HepG2 (cell line): ENCODE data around the gene RMRP. TPM values are rescaled to one million over a fixed set of nuclear protein-coding genes. Genes with fewer than 3 reads are reported as not detected.

ENCODE experiments used
- ATAC-seq: fragments of 200-7000 bp; cut with Tn5 transposase; 3 replicates; pipeline ENCODE4 v1.9.1; 2020; ENCODE audit warnings: mild to moderate bottlenecking, moderate library complexity
- BruUV-seq: library from RNA; stranded (reverse); fragments of 400-500 nt; replicated peaks from 2 replicates; lab custom pipeline; 2021; lab: Mats Ljungman, UMichigan
- CTCF ChIA-PET: fragments of 300-600 bp; formaldehyde crosslinking; extraction: SDS; loops from one replicate; lab custom pipeline; 2021; ENCODE audit warnings: low total read pairs, inconsistent platforms, low intra/inter-chr PET ratio; lab: Yijun Ruan, JAX
- POLR2A ChIA-PET: fragments of 350-600 bp; sonication (Branson Sonifier 250); formaldehyde crosslinking; loops from one replicate; lab custom pipeline; 2020; ENCODE audit warnings: antibody characterized with exemption, inconsistent platforms; lab: Yijun Ruan, JAX
- DNase-seq: peaks from one replicate; pipeline ENCODE4 v3.0.0-alpha.2; 2015; ENCODE audit warnings: low spot score
- FAIRE-seq: peaks from 3 replicates; lab custom pipeline; 2011; peaks lifted over from hg19 to GRCh38; lab: Jason Lieb, UNC
- H2AFZ ChIP-seq: one replicate; pipeline ENCODE4 v1.6.1; 2011; ENCODE audit warnings: low read length, inconsistent platforms
- H3K27ac ChIP-seq: fragments of 300-600 bp; 3 replicates; pipeline ENCODE4 v1.8.0; 2011; ENCODE audit warnings: mixed run types, mild to moderate bottlenecking, mixed read lengths, low read length, inconsistent platforms; ENCODE audit not compliant: insufficient read depth; ENCODE audit errors: extremely low read length
- H3K27me3 ChIP-seq, 2 experiments: fragments of 200-600 bp in 1 of 2; 2 replicates in 1 of 2; 3 replicates in 1 of 2; pipeline versions ENCODE4 v1.6.0 to v1.8.0; 2011; ENCODE audit warnings: low read length in 2 of 2, mild to moderate bottlenecking in 2 of 2, moderate library complexity in 2 of 2, inconsistent platforms in 1 of 2; ENCODE audit not compliant: insufficient read depth in 2 of 2, control insufficient read depth in 1 of 2
- H3K36me3 ChIP-seq, 2 experiments: fragments of 200-600 bp in 1 of 2; replicated peaks in 1 of 2; 2 replicates in 1 of 2; 3 replicates in 1 of 2; pipeline versions ENCODE4 v1.5.1 to v1.8.0; 2011; ENCODE audit warnings: low read length in 2 of 2, inconsistent platforms in 1 of 2; ENCODE audit not compliant: insufficient read depth in 2 of 2, control insufficient read depth in 1 of 2
- H3K4me1 ChIP-seq: 2 replicates; pipeline ENCODE4 v1.5.1; 2012; ENCODE audit warnings: low read length, inconsistent platforms; ENCODE audit not compliant: insufficient read depth
- H3K4me2 ChIP-seq: 2 replicates; pipeline ENCODE4 v1.6.0; 2011; ENCODE audit warnings: low read depth, low read length, inconsistent platforms
- H3K4me3 ChIP-seq, 3 experiments: fragments of 200-600 bp in 1 of 3; sonication (generic), shearing (Covaris generic) in 1 of 3; replicated peaks in 1 of 3; 2 replicates each; pipeline ENCODE4 v1.5.1; 2011 to 2016; ENCODE audit warnings: low read length in 3 of 3, inconsistent platforms in 2 of 3, low read depth in 2 of 3, mild to moderate bottlenecking in 2 of 3, control low read depth in 1 of 3, mixed read lengths in 1 of 3; ENCODE audit not compliant: insufficient read depth in 1 of 3
- H3K79me2 ChIP-seq: one replicate; pipeline ENCODE4 v1.6.1; 2011; ENCODE audit warnings: low read length, inconsistent platforms; ENCODE audit not compliant: insufficient read depth
- H3K9ac ChIP-seq: 2 replicates; pipeline ENCODE4 v1.6.0; 2011; ENCODE audit warnings: mild to moderate bottlenecking, low read depth, low read length, inconsistent platforms; ENCODE audit not compliant: insufficient read depth
- H3K9me3 ChIP-seq: 2 replicates; pipeline ENCODE4 v1.5.1; 2012; ENCODE audit warnings: mild to moderate bottlenecking, low read length
- H4K20me1 ChIP-seq: 2 replicates; pipeline ENCODE4 v1.6.0; 2011; ENCODE audit warnings: inconsistent platforms, mild to moderate bottlenecking, low read length, moderate library complexity; ENCODE audit not compliant: insufficient read depth
- ATF1 ChIP-seq: IDR thresholded peaks from 2 replicates; pipeline ENCODE4 v1.6.1; 2016; ENCODE audit warnings: mild to moderate bottlenecking, control low read depth
- HMG20A ChIP-seq: IDR thresholded peaks from 2 replicates; pipeline ENCODE4 v1.6.1; 2016; ENCODE audit warnings: borderline replicate concordance
- IRX3 ChIP-seq: sonication (generic); formaldehyde crosslinking; IDR thresholded peaks from 2 replicates; pipeline ENCODE4 v1.8.1; 2023; ENCODE audit warnings: mild to moderate bottlenecking, low read depth, missing genetic modification reagents, borderline replicate concordance
- KDM4B ChIP-seq: sonication (generic); formaldehyde crosslinking; IDR thresholded peaks from 2 replicates; pipeline ENCODE4 v1.4.0; 2020; ENCODE audit warnings: missing genetic modification reagents
- MEIS1 ChIP-seq: sonication (generic); formaldehyde crosslinking; IDR thresholded peaks from 2 replicates; pipeline ENCODE4 v1.9.0; 2021; ENCODE audit warnings: mild to moderate bottlenecking, missing genetic modification reagents, moderate library complexity, borderline replicate concordance
- SOX6 ChIP-seq, 2 experiments: fragments of 450-650 bp in 1 of 2; sonication (generic) in 1 of 2; formaldehyde crosslinking in 1 of 2; IDR thresholded peaks; 2 replicates each; pipeline versions ENCODE4 v1.4.0 to v1.6.1; 2017 to 2020; ENCODE audit warnings: antibody characterized with exemption in 1 of 2, mild to moderate bottlenecking in 1 of 2, missing genetic modification reagents in 1 of 2
- TFAP4 ChIP-seq: sonication (generic); IDR thresholded peaks from 2 replicates; pipeline ENCODE4 v1.6.1; 2016; ENCODE audit warnings: low read depth, borderline replicate concordance
- ZNF251 ChIP-seq: sonication (generic); formaldehyde crosslinking; IDR thresholded peaks from 2 replicates; pipeline ENCODE4 v1.9.0; 2021; ENCODE audit warnings: mild to moderate bottlenecking, missing genetic modification reagents
- ZNF670 ChIP-seq: sonication (generic); formaldehyde crosslinking; IDR thresholded peaks from 2 replicates; pipeline ENCODE4 v1.8.0; 2022; ENCODE audit warnings: mild to moderate bottlenecking, missing genetic modification reagents, borderline replicate concordance
- ZSCAN30 ChIP-seq: sonication (generic); formaldehyde crosslinking; IDR thresholded peaks from 2 replicates; pipeline ENCODE4 v1.5.0; 2020; ENCODE audit warnings: mild to moderate bottlenecking, missing genetic modification reagents
- WGBS: methylation state at CpG from one replicate; pipeline ENCODE4 v1.1.6; 2017; ENCODE audit warnings: low lambda C conversion rate; 5-methylcytosine and 5-hydroxymethylcytosine counted together
- in situ Hi-C: cut with HindIII; loops from 2 replicates; pipeline ENCODE4 v1.10.0; 2017; ENCODE audit warnings: low pct_unique_long_range_greater_than_20kb; ENCODE audit not compliant: extremely low pct_ligation_motif_present
- intact Hi-C: fragments of 100-400 bp; cut with micrococcal nuclease; formaldehyde crosslinking; loops from one replicate; pipeline ENCODE4 v1.10.0; 2022; ENCODE audit not compliant: unreplicated experiment
- polyA plus RNA-seq, 8 experiments: library from polyadenylated mRNA; depleted of rRNA in 3 of 8; stranded (reverse) in 7 of 8; unstranded in 1 of 8; fragments of >200 nt; fragmentation: Illumina TruSeq in 4 of 8; extraction: Trizol in 4 of 8; gene quantifications; 2 replicates each; pipeline versions ENCODE4 v1.2.1 to v1.2.3, GENCODE V29; 2011 to 2016; ENCODE audit warnings: low read depth in 4 of 8, missing spikeins in 1 of 8, mixed read lengths in 1 of 8; ENCODE audit not compliant: insufficient read depth in 1 of 8
- total RNA-seq, 5 experiments: library from RNA; depleted of rRNA; stranded (reverse); fragments of >200 nt; fragmentation: Illumina TruSeq; extraction: Trizol; gene quantifications; 2 replicates each; pipeline ENCODE4 v1.2.3, GENCODE V29; 2016; ENCODE audit warnings: low read depth in 1 of 5

RMRP gene
- total and polyA plus RNA-seq, 2 of the 13 experiments (the other 11 are each of a cell fraction or from before 2014, with no cell fraction given), result 51.4 to 4,025 TPM

GRCh38 chr9:35687972-35688557 is 30.2 kb upstream of the RMRP start:
- no peak for TF ChIP-seq ZSCAN30 (CRISPR knock-in tag)
- TF ChIP-seq ZNF251 (CRISPR knock-in tag), result no peak
- no peak for TF ChIP-seq KDM4B (CRISPR knock-in tag)
- TF ChIP-seq SOX6 (IDR thresholded peaks at IDR 0.05), result no peak
- no peak for TF ChIP-seq SOX6 (CRISPR knock-in tag; IDR thresholded peaks at IDR 0.05)
- no peak for TF ChIP-seq ZNF670 (CRISPR knock-in tag)
- TF ChIP-seq ATF1 (CRISPR knock-in tag), result no peak
- TF ChIP-seq IRX3 (CRISPR knock-in tag), result no peak
- no peak for TF ChIP-seq MEIS1 (CRISPR knock-in tag)
- TF ChIP-seq TFAP4, result no peak
- TF ChIP-seq HMG20A (CRISPR knock-in tag), result no peak
- POLR2A ChIA-PET, result interaction anchor here (0.7 to 6.1 kb wide), 5 partner anchors 7 to 29 kb away, joined by 3 to 68 read pairs (median 8); partner anchors contain the start of genes ARHGEF39, CCDC107 and RMRP
- intact Hi-C loops, result no loop called here
- Histone ChIP-seq H3K79me2 (no peaks in the 10 kb centered on the region), H3K4me2 (peak overlapping the region; percentile 41; the same call in 1 of the 2 replicates), H2AFZ (no peak overlapping the region), H3K4me3 (no peak overlapping the region), H3K27me3 (no peaks in the 10 kb centered on the region), H4K20me1 (no peaks in the 10 kb centered on the region), H3K27ac (no peak overlapping the region), H3K36me3 (no peaks in the 10 kb centered on the region), H3K9me3 (no peaks in the 10 kb centered on the region), H3K9ac (no peak overlapping the region), H3K4me1 (peaks cover 63% of the 10 kb centered on the region)
- 89% methylated on average over 1 of the region's 2 CpGs for WGBS
- no peak for ATAC-seq
- CTCF ChIA-PET, result no interaction called here
- FAIRE-seq, result no peak
- in situ Hi-C loops, result no loop called here
- BruUV-seq, result no TSS peak
- DNase-seq, result no peak
